Duodenal mucosa (tissue), 2 donors: Measurements from ENCODE around the gene PPT1.

ENCODE experiments used
- H3K27ac ChIP-seq: one replicate; pipeline ENCODE4 v1.7.0; 2013; ENCODE audit warnings: low read depth, low read length
- H3K27me3 ChIP-seq, 2 donors: one replicate each; pipeline ENCODE4 v1.7.0; 2013; ENCODE audit warnings: low read length in 2 of 2, control low read depth in 1 of 2; ENCODE audit not compliant: insufficient read depth in 2 of 2, control insufficient read depth in 1 of 2
- H3K36me3 ChIP-seq, 2 donors: one replicate each; pipeline ENCODE4 v1.7.0; 2013; ENCODE audit warnings: low read length in 2 of 2, control low read depth in 1 of 2; ENCODE audit not compliant: insufficient read depth in 2 of 2, control insufficient read depth in 1 of 2
- H3K4me1 ChIP-seq, 2 donors: one replicate each; pipeline ENCODE4 v1.7.0; 2013; ENCODE audit warnings: low read length in 2 of 2, control low read depth in 1 of 2; ENCODE audit not compliant: insufficient read depth in 2 of 2, control insufficient read depth in 1 of 2
- H3K4me3 ChIP-seq, 2 donors: one replicate each; pipeline ENCODE4 v1.7.0; 2013; ENCODE audit warnings: low read length in 2 of 2, low read depth in 1 of 2
- H3K9ac ChIP-seq, 2 donors: one replicate each; pipeline ENCODE4 v1.7.0; 2013; ENCODE audit warnings: low read length in 2 of 2, low read depth in 1 of 2
- H3K9me3 ChIP-seq, 2 donors: one replicate each; pipeline ENCODE4 v1.7.0; 2013; ENCODE audit warnings: low read length in 2 of 2, control low read depth in 1 of 2; ENCODE audit not compliant: control insufficient read depth in 1 of 2

The PPT1 gene

GRCh38 chr1:40032240-40032891, 64.7 kb downstream of the PPT1 start:
- H3K4me1 ChIP-seq = peaks cover 26 to 33% of the 10 kb centered on the region in 2 donors

GRCh38 chr1:40030528-40031135, 66.4 kb downstream of the PPT1 start:
- H3K9ac ChIP-seq = no peak overlapping the region
- H3K36me3 ChIP-seq = no peaks in the 10 kb centered on the region
- H3K9me3 ChIP-seq = peaks cover 0 to 5% of the 10 kb centered on the region in 2 donors
- H3K4me3 ChIP-seq = no peak overlapping the region
- no peak overlapping the region for H3K27ac ChIP-seq
- H3K27me3 ChIP-seq = no peaks in the 10 kb centered on the region
- H3K4me1 ChIP-seq = peaks cover 17 to 24% of the 10 kb centered on the region in 2 donors

More at GRCh38 chr1:40032240-40032891, 64.7 kb downstream of the PPT1 start:
- no peaks in the 10 kb centered on the region for H3K36me3 ChIP-seq
- H3K27me3 ChIP-seq = no peaks in the 10 kb centered on the region
- no peak overlapping the region for H3K9ac ChIP-seq
- no peak overlapping the region for H3K27ac ChIP-seq
- H3K4me3 ChIP-seq = no peak overlapping the region
- no peaks in the 10 kb centered on the region for H3K9me3 ChIP-seq

- Histone ChIP-seq H3K9me3 (peaks cover 0 to 5% of the 10 kb centered on the region in 2 donors), H3K4me3 (no peak overlapping the region), H3K36me3 (no peaks in the 10 kb centered on the region), H3K9ac (no peak overlapping the region), H3K4me1 (peaks cover 12 to 15% of the 10 kb centered on the region in 2 donors), H3K27me3 (no peaks in the 10 kb centered on the region), H3K27ac (no peak overlapping the region)
Observed at GRCh38 chr1:40029608-40030007, 67.4 kb downstream of the PPT1 start.

DNA sequence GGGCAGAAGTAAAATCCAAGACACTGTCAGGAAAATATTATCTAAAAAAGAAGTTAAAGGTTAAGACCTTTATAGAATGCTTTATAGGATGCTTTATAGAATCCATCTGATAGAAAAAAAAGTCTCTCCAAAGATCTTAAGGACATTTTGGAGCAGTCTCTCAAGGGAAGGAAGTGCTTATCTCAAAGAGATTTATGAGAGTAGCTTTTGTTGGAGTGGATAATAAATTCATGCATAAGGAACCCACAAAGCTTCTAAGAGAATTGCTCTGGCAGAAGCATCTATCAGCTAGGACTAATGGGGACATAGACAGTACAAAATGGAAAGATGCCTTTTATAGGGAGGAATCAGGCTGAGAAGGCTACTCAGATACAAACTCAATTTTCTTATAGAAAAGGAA, 69.4 kb downstream of the PPT1 start:
- Histone ChIP-seq H3K4me3 (no peak overlapping the region), H3K9me3 (peaks cover 5 to 6% of the 10 kb centered on the region in 2 donors)

GRCh38 chr1:40024671-40025070, 72.4 kb downstream of the PPT1 start:
- Histone ChIP-seq H3K4me1 (peaks cover 5% of the 10 kb centered on the region in 2 donors), H3K9ac (no peak overlapping the region), H3K36me3 (no peaks in the 10 kb centered on the region), H3K27me3 (no peaks in the 10 kb centered on the region), H3K9me3 (peaks cover 5 to 6% of the 10 kb centered on the region in 2 donors), H3K4me3 (no peak overlapping the region), H3K27ac (no peak overlapping the region)

More for the DNA sequence above, 69.4 kb downstream of the PPT1 start:
- Histone ChIP-seq H3K4me1 (peaks cover 10 to 13% of the 10 kb centered on the region in 2 donors), H3K27ac (no peak overlapping the region), H3K9ac (no peak overlapping the region), H3K27me3 (no peaks in the 10 kb centered on the region), H3K36me3 (no peaks in the 10 kb centered on the region)

- no peaks in the 10 kb centered on the region for H3K36me3 ChIP-seq
- no peaks in the 10 kb centered on the region for H3K27me3 ChIP-seq
- H3K9ac ChIP-seq = no peak overlapping the region
- H3K4me1 ChIP-seq = peaks cover 0 to under 1% of the 10 kb centered on the region in 2 donors
- no peak overlapping the region for H3K27ac ChIP-seq
- H3K4me3 ChIP-seq = no peak overlapping the region
- peaks cover 5 to 6% of the 10 kb centered on the region in 2 donors for H3K9me3 ChIP-seq
Observed at GRCh38 chr1:40023379-40023944, 73.6 kb downstream of the PPT1 start.
